KMS-11 (cell line): ENCODE data around the gene KCNH5.

Source experiments
- H2AFZ ChIP-seq: fragments of 200-600 bp; sonication (generic); 2 replicates; pipeline ENCODE4 v1.6.1; 2016; ENCODE audit warnings: antibody characterized with exemption, mixed run types, low read depth
- H3K27ac ChIP-seq: fragments of 200-600 bp; sonication (generic); 2 replicates; pipeline ENCODE4 v1.6.1; 2016; ENCODE audit warnings: mild to moderate bottlenecking, mixed run types
- H3K27me3 ChIP-seq: fragments of 200-600 bp; sonication (generic); 2 replicates; pipeline ENCODE4 v1.6.1; 2017; ENCODE audit warnings: mild to moderate bottlenecking, low read depth, mixed run types, moderate library complexity; ENCODE audit not compliant: insufficient read depth
- H3K36me3 ChIP-seq: fragments of 200-600 bp; sonication (generic); 2 replicates; pipeline ENCODE4 v1.6.1; 2017; ENCODE audit warnings: mild to moderate bottlenecking, mixed run types; ENCODE audit not compliant: insufficient read depth
- H3K4me1 ChIP-seq: fragments of 200-600 bp; sonication (generic); 2 replicates; pipeline ENCODE4 v1.6.1; 2016; ENCODE audit warnings: mild to moderate bottlenecking, low read depth, mixed run types; ENCODE audit not compliant: poor library complexity, severe bottlenecking
- H3K4me2 ChIP-seq: fragments of 200-600 bp; sonication (generic); 2 replicates; pipeline ENCODE4 v1.7.0; 2016; ENCODE audit warnings: mild to moderate bottlenecking, mixed run types
- H3K4me3 ChIP-seq: fragments of 200-600 bp; sonication (generic); IDR thresholded peaks from 2 replicates; pipeline ENCODE4 v1.6.1; 2017; ENCODE audit warnings: low read depth, low read length, mixed read lengths; ENCODE audit not compliant: insufficient read depth
- H3K79me2 ChIP-seq: fragments of 200-600 bp; sonication (generic); 2 replicates; pipeline ENCODE4 v1.6.1; 2016; ENCODE audit warnings: low read depth, mixed run types; ENCODE audit not compliant: insufficient read depth
- H3K9ac ChIP-seq: fragments of 200-600 bp; sonication (generic); 2 replicates; pipeline ENCODE4 v1.6.1; 2016; ENCODE audit warnings: mild to moderate bottlenecking, mixed run types
- H4K20me1 ChIP-seq: fragments of 200-600 bp; sonication (generic); 2 replicates; pipeline ENCODE4 v1.6.1; 2016; ENCODE audit warnings: mild to moderate bottlenecking, mixed run types; ENCODE audit not compliant: insufficient read depth
- TF ChIP-seq, protein P1 (sequence below): fragments of 200-600 bp; sonication (generic); conservative IDR thresholded peaks from 2 replicates; pipeline ENCODE4 v1.6.1; 2017; ENCODE audit warnings: low read depth, mild to moderate bottlenecking, antibody characterized with exemption, low read length, moderate library complexity, mixed read lengths

The KCNH5 gene

GRCh38 chr14:62854951-62855350 lies 190.3 kb downstream of the KCNH5 start:
- Histone ChIP-seq H3K4me2 (no peak overlapping the region), H4K20me1 (no peaks in the 10 kb centered on the region), H3K4me1 (no peaks in the 10 kb centered on the region), H2AFZ (no peak overlapping the region), H3K4me3 (no peak overlapping the region), H3K9ac (no peak overlapping the region), H3K79me2 (no peaks in the 10 kb centered on the region), H3K27ac (no peak overlapping the region), H3K27me3 (no peaks in the 10 kb centered on the region), H3K36me3 (no peaks in the 10 kb centered on the region)
- TF ChIP-seq, protein P1, sequence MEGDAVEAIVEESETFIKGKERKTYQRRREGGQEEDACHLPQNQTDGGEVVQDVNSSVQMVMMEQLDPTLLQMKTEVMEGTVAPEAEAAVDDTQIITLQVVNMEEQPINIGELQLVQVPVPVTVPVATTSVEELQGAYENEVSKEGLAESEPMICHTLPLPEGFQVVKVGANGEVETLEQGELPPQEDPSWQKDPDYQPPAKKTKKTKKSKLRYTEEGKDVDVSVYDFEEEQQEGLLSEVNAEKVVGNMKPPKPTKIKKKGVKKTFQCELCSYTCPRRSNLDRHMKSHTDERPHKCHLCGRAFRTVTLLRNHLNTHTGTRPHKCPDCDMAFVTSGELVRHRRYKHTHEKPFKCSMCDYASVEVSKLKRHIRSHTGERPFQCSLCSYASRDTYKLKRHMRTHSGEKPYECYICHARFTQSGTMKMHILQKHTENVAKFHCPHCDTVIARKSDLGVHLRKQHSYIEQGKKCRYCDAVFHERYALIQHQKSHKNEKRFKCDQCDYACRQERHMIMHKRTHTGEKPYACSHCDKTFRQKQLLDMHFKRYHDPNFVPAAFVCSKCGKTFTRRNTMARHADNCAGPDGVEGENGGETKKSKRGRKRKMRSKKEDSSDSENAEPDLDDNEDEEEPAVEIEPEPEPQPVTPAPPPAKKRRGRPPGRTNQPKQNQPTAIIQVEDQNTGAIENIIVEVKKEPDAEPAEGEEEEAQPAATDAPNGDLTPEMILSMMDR, result no peak

DNA sequence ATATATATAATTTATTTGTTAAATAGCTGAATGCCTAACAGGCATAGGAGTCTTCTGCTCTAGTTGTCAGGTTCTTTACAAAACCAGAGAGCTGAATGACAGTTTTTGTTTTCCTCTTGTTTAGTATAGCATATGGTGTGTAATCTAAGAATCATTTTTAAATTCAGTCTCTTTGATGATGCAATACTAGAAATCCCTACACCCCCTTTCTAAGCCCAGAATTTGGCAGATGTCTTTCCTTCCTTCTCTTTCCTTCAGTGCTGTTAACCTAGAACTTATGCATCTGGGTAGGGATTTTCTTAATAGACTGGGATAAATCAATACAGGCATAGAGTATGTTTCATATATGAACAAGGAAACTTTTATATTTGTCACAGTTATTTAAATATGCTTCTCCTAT lies 198.1 kb downstream of the KCNH5 start:
- Histone ChIP-seq H3K4me1 (no peaks in the 10 kb centered on the region), H2AFZ (no peak overlapping the region), H3K4me3 (no peak overlapping the region), H3K36me3 (no peaks in the 10 kb centered on the region), H3K9ac (no peak overlapping the region), H4K20me1 (no peaks in the 10 kb centered on the region), H3K4me2 (no peak overlapping the region), H3K79me2 (no peaks in the 10 kb centered on the region), H3K27ac (no peak overlapping the region), H3K27me3 (no peaks in the 10 kb centered on the region)
- TF ChIP-seq, protein P1, result no peak

GRCh38 chr14:62844546-62844945 lies 200.7 kb downstream of the KCNH5 start:
- H3K9ac ChIP-seq, result no peak overlapping the region
- H3K27ac ChIP-seq, result no peak overlapping the region
- H3K4me3 ChIP-seq, result no peak overlapping the region
- H4K20me1 ChIP-seq, result no peaks in the 10 kb centered on the region
- no peak overlapping the region for H3K4me2 ChIP-seq
- no peaks in the 10 kb centered on the region for H3K36me3 ChIP-seq
- no peak overlapping the region for H2AFZ ChIP-seq
- H3K4me1 ChIP-seq, result no peaks in the 10 kb centered on the region
- TF ChIP-seq, protein P1, result no peak
- H3K27me3 ChIP-seq, result no peaks in the 10 kb centered on the region
- H3K79me2 ChIP-seq, result no peaks in the 10 kb centered on the region

DNA sequence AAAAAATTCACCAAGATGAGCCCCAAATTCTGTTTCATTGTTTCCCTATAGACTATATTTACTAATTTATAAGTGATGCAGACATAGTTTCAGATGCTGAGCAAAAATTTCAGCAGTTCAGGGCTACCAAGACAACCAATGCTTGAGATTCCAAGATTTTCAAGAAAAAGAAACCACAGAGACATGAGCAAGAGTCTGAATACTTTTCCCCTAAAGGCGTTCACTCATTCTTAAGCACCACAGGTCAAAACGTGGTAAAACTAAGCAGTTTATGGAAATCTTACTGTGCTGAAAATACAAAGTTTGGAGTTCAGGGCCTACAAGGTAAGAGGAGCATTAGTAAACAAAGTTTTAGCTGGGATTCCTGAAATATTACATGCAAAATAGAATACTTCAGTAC lies 221.2 kb downstream of the KCNH5 start:
- H3K27ac ChIP-seq, result no peak overlapping the region
- H3K36me3 ChIP-seq, result no peaks in the 10 kb centered on the region
- H4K20me1 ChIP-seq, result no peaks in the 10 kb centered on the region
- no peaks in the 10 kb centered on the region for H3K4me1 ChIP-seq
- H3K4me2 ChIP-seq, result no peak overlapping the region
- H2AFZ ChIP-seq, result no peak overlapping the region
- no peak overlapping the region for H3K9ac ChIP-seq
- H3K27me3 ChIP-seq, result no peaks in the 10 kb centered on the region
- TF ChIP-seq, protein P1, result no peak
- no peak overlapping the region for H3K4me3 ChIP-seq
- H3K79me2 ChIP-seq, result no peaks in the 10 kb centered on the region

- TF ChIP-seq, protein P1, result no peak
- Histone ChIP-seq H3K4me3 (no peak overlapping the region), H3K36me3 (no peaks in the 10 kb centered on the region), H3K4me1 (no peaks in the 10 kb centered on the region), H2AFZ (no peak overlapping the region), H3K27me3 (no peaks in the 10 kb centered on the region), H3K27ac (no peak overlapping the region), H3K4me2 (no peak overlapping the region), H3K9ac (no peak overlapping the region), H4K20me1 (no peaks in the 10 kb centered on the region), H3K79me2 (no peaks in the 10 kb centered on the region)
Observed at GRCh38 chr14:62819931-62820330, 225.3 kb downstream of the KCNH5 start.
